Type B pancreatic cell (in vitro differentiated cells): ENCODE data around the gene SCFD2. TPM values are rescaled to one million over a fixed set of nuclear protein-coding genes. Genes with fewer than 3 reads are reported as not detected.

Experiments
- DNase-seq: peaks from one replicate; pipeline ENCODE4 v3.0.0; 2021; ENCODE audit warnings: mixed read lengths; ENCODE audit not compliant: unreplicated experiment; ENCODE audit errors: extremely low spot score
- H3K27ac Mint-ChIP-seq: 2 replicates; pipeline ENCODE4 v1.8.0; 2021; ENCODE audit warnings: mild to moderate bottlenecking, mixed read lengths
- H3K27me3 Mint-ChIP-seq: 2 replicates; pipeline ENCODE4 v1.8.0; 2021; ENCODE audit warnings: mixed read lengths
- H3K36me3 Mint-ChIP-seq: 2 replicates; pipeline ENCODE4 v1.8.0; 2021; ENCODE audit warnings: mixed read lengths
- H3K4me1 Mint-ChIP-seq: one replicate; pipeline ENCODE4 v1.8.0; 2021; ENCODE audit warnings: mixed read lengths; ENCODE audit not compliant: unreplicated experiment
- H3K4me3 Mint-ChIP-seq: 2 replicates; pipeline ENCODE4 v1.8.0; 2021; ENCODE audit warnings: mild to moderate bottlenecking, mixed read lengths
- H3K9me3 Mint-ChIP-seq: 2 replicates; pipeline ENCODE4 v1.8.0; 2021; ENCODE audit warnings: mixed read lengths
- CTCF ChIP-seq: fragments of 200-600 bp; sonication (generic); conservative IDR thresholded peaks from 2 replicates; pipeline ENCODE4 v1.5.0; 2021; ENCODE audit warnings: antibody characterized with exemption, mild to moderate bottlenecking
- total RNA-seq: library from RNA; stranded (reverse); gene quantifications from 2 replicates; pipeline ENCODE4 v1.2.1, GENCODE V29; 2021; ENCODE audit warnings: low replicate concordance

Gene SCFD2
- total RNA-seq, 1 donor from 2014 or later: 11.2 TPM

GRCh38 chr4:52945982-52946381, 419.9 kb downstream of the SCFD2 start:
- DNase-seq: no peak
- Mint-ChIP-seq H3K36me3 (peaks cover 3% of the 10 kb centered on the region), H3K9me3 (no peaks in the 10 kb centered on the region), H3K4me1 (peaks cover 18% of the 10 kb centered on the region), H3K27me3 (no peaks in the 10 kb centered on the region), H3K27ac (no peak overlapping the region), H3K4me3 (no peak overlapping the region)
- TF ChIP-seq CTCF: no peak

DNA sequence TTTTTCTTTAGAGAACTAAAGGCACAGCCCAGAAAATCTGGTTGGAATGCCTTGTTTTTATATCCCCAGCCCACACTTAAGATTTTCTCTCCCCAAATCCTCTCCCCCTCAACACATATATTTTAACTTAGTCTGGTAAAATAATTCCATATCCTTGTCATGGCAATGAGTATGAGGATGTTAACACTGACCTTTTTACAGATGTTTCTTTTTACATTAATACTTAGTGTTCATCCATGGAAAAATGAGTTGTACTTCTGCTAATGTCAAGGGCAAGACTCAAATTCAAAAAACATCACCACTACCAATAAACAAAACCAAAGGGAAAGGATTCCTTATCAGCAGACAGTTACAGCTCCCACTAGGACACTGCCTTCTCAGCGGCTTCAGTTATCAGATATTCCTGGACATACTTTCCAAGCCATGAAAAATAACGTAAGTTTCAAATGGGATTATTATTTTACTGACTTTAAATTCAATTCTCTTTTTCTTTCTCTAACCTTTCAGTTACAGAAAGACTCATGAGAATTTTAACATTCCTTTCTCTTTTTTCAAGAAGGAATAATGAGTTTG, 420.4 kb downstream of the SCFD2 start:
- TF ChIP-seq CTCF: no peak
- Mint-ChIP-seq H3K4me3 (no peak overlapping the region), H3K27ac (no peak overlapping the region), H3K9me3 (no peaks in the 10 kb centered on the region), H3K36me3 (peaks cover 3% of the 10 kb centered on the region), H3K4me1 (peaks cover 19% of the 10 kb centered on the region), H3K27me3 (no peaks in the 10 kb centered on the region)
- DNase-seq: no peak

DNA sequence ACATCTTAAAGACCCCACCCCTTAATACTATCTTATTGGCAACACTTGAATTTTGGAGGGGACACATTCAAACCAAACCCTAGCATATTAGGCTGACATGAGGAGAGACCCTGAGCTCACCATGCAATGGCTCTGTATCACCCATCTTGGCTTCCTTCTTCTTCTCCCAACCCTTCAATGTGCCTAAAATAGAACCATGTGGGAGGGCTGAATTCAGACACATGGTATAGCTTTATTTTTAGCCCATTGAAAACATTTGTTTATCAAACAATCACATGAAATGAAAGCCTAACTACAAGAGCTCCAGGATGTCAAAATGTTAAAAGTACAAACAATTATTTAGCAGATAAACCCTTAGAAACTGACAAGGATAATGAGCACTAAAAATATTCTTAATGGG, 422.2 kb downstream of the SCFD2 start:
- no peaks in the 10 kb centered on the region for H3K36me3 Mint-ChIP-seq
- H3K27ac Mint-ChIP-seq: no peak overlapping the region
- H3K27me3 Mint-ChIP-seq: no peaks in the 10 kb centered on the region
- H3K4me1 Mint-ChIP-seq: peaks cover 18% of the 10 kb centered on the region
- no peak for DNase-seq
- no peak for TF ChIP-seq CTCF
- no peak overlapping the region for H3K4me3 Mint-ChIP-seq
- H3K9me3 Mint-ChIP-seq: no peaks in the 10 kb centered on the region

DNA sequence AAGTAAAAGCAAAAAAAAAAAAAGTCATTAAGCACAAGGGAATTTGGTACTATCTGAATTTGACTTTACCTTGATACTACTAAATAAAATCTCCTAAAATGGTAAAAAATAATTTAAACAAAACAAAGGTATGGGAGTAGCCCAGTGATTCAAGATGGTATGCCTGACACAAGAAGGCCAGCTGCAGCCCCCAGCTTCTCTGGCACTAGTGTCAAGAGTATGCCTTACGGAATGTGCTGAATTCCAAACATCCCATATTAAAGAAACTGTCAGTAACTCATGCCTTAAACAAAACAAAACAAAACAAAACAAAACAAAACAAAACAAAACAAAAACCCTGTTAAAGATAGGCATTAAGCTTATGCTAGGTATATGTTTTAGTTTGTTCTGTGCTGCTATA, 422.9 kb downstream of the SCFD2 start:
- H3K9me3 Mint-ChIP-seq: no peaks in the 10 kb centered on the region
- no peak overlapping the region for H3K27ac Mint-ChIP-seq
- TF ChIP-seq CTCF: no peak
- DNase-seq: no peak
- H3K36me3 Mint-ChIP-seq: no peaks in the 10 kb centered on the region
- H3K4me3 Mint-ChIP-seq: no peak overlapping the region
- H3K4me1 Mint-ChIP-seq: peaks cover 11% of the 10 kb centered on the region
- H3K27me3 Mint-ChIP-seq: no peaks in the 10 kb centered on the region

- no peaks in the 10 kb centered on the region for H3K9me3 Mint-ChIP-seq
- no peak for TF ChIP-seq CTCF
- H3K4me1 Mint-ChIP-seq: peaks cover 6% of the 10 kb centered on the region
- no peaks in the 10 kb centered on the region for H3K36me3 Mint-ChIP-seq
- H3K27me3 Mint-ChIP-seq: no peaks in the 10 kb centered on the region
- DNase-seq: no peak
- no peak overlapping the region for H3K27ac Mint-ChIP-seq
- H3K4me3 Mint-ChIP-seq: no peak overlapping the region
These were observed 424.4 kb downstream of the SCFD2 start for GRCh38 chr4:52941450-52941849.

DNA sequence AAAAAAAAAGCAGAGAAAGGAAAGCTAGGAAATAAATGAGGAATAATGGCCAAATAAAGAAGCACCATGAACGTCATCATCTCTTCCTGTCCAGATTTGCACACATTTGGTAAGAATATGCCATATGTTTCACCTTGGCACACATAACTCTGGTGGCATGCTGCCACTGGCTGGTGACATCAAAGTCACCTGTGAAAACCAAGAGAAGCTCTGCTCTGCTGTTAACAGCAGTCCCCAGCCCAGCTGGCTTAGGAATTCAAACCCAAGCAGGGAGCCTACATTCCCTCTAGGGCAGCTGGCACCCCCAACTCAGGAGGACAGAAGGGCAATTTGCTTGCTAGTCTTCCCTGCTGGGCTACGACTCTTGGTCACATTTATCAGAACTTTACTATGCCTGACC, 426.1 kb downstream of the SCFD2 start:
- H3K36me3 Mint-ChIP-seq: no peaks in the 10 kb centered on the region
- no peaks in the 10 kb centered on the region for H3K9me3 Mint-ChIP-seq
- H3K4me1 Mint-ChIP-seq: peaks cover 6% of the 10 kb centered on the region
- no peak for DNase-seq
- H3K4me3 Mint-ChIP-seq: no peak overlapping the region
- H3K27ac Mint-ChIP-seq: no peak overlapping the region
- no peaks in the 10 kb centered on the region for H3K27me3 Mint-ChIP-seq
- TF ChIP-seq CTCF: no peak
